Measurements from ENCODE around the gene CC2D2A.

CC2D2A gene

GRCh38 chr4:15562114-15562513, 92.4 kb downstream of the CC2D2A start:
- Histone ChIP-seq H3K79me2 (no peaks in the 10 kb centered on the region), H3K27me3 (ENCODE audit: control insufficient read depth, insufficient read depth, low read length) (no peaks in the 10 kb centered on the region), H3K4me2 (ENCODE audit: low read length) (no peak overlapping the region), H3K4me3 (ENCODE audit: low read depth, low read length) (no peak overlapping the region), H3K36me3 (ENCODE audit: control insufficient read depth, insufficient read depth, low read length) (no peaks in the 10 kb centered on the region), H3K9ac (no peak overlapping the region), H3K4me1 (no peaks in the 10 kb centered on the region), H3K27ac (no peak overlapping the region), H2AFZ (no peak overlapping the region), H3K9me3 (ENCODE audit: control insufficient read depth, low read length) (no peaks in the 10 kb centered on the region)
- no peak for TF ChIP-seq CTCF (IDR thresholded peaks at IDR 0.05)

- Histone ChIP-seq H3K36me3 (ENCODE audit: control insufficient read depth, insufficient read depth, low read length) (no peaks in the 10 kb centered on the region), H3K4me1 (no peaks in the 10 kb centered on the region), H3K4me2 (ENCODE audit: low read length) (no peak overlapping the region), H3K9me3 (ENCODE audit: control insufficient read depth, low read length) (no peaks in the 10 kb centered on the region), H3K9ac (no peak overlapping the region), H3K79me2 (no peaks in the 10 kb centered on the region), H3K27ac (no peak overlapping the region), H3K27me3 (ENCODE audit: control insufficient read depth, insufficient read depth, low read length) (no peaks in the 10 kb centered on the region), H2AFZ (no peak overlapping the region), H3K4me3 (ENCODE audit: low read depth, low read length) (no peak overlapping the region)
- TF ChIP-seq CTCF (IDR thresholded peaks at IDR 0.05), result no peak
Measured at GRCh38 chr4:15562623-15563022, 92.9 kb downstream of the CC2D2A start.

GRCh38 chr4:15563871-15564270, 94.2 kb downstream of the CC2D2A start:
- H2AFZ ChIP-seq, result no peak overlapping the region

GRCh38 chr4:15568821-15569220, 99.1 kb downstream of the CC2D2A start:
- TF ChIP-seq CTCF (IDR thresholded peaks at IDR 0.05), result no peak
- Histone ChIP-seq H3K27me3 (ENCODE audit: control insufficient read depth, insufficient read depth, low read length) (no peaks in the 10 kb centered on the region), H2AFZ (no peak overlapping the region), H3K9ac (no peak overlapping the region), H3K27ac (no peak overlapping the region), H3K79me2 (no peaks in the 10 kb centered on the region), H3K4me2 (ENCODE audit: low read length) (no peak overlapping the region), H3K36me3 (ENCODE audit: control insufficient read depth, insufficient read depth, low read length) (no peaks in the 10 kb centered on the region), H3K4me1 (no peaks in the 10 kb centered on the region), H3K4me3 (ENCODE audit: low read depth, low read length) (no peak overlapping the region), H3K9me3 (ENCODE audit: control insufficient read depth, low read length) (no peaks in the 10 kb centered on the region)

More at GRCh38 chr4:15563871-15564270, 94.2 kb downstream of the CC2D2A start:
- Histone ChIP-seq H3K4me2 (ENCODE audit: low read length) (no peak overlapping the region), H3K36me3 (ENCODE audit: control insufficient read depth, insufficient read depth, low read length) (no peaks in the 10 kb centered on the region), H3K27me3 (ENCODE audit: control insufficient read depth, insufficient read depth, low read length) (no peaks in the 10 kb centered on the region), H3K9ac (no peak overlapping the region), H3K9me3 (ENCODE audit: control insufficient read depth, low read length) (no peaks in the 10 kb centered on the region), H3K4me3 (ENCODE audit: low read depth, low read length) (no peak overlapping the region), H3K27ac (no peak overlapping the region), H3K4me1 (no peaks in the 10 kb centered on the region), H3K79me2 (no peaks in the 10 kb centered on the region)
- TF ChIP-seq CTCF (IDR thresholded peaks at IDR 0.05), result no peak

- TF ChIP-seq CTCF (IDR thresholded peaks at IDR 0.05), result no peak
- Histone ChIP-seq H3K27ac (no peak overlapping the region), H3K4me1 (no peaks in the 10 kb centered on the region), H3K9ac (no peak overlapping the region), H3K79me2 (no peaks in the 10 kb centered on the region), H2AFZ (no peak overlapping the region), H3K4me2 (ENCODE audit: low read length) (no peak overlapping the region), H3K9me3 (ENCODE audit: control insufficient read depth, low read length) (no peaks in the 10 kb centered on the region), H3K36me3 (ENCODE audit: control insufficient read depth, insufficient read depth, low read length) (no peaks in the 10 kb centered on the region), H3K4me3 (ENCODE audit: low read depth, low read length) (no peak overlapping the region), H3K27me3 (ENCODE audit: control insufficient read depth, insufficient read depth, low read length) (no peaks in the 10 kb centered on the region)
Measured at GRCh38 chr4:15569746-15570145, 100.1 kb downstream of the CC2D2A start.

All from parathyroid adenoma (tissue), 2 donors.